Measurements from ENCODE around the gene REEP1.

GRCh38 chr2:86219896-86220295, 117.5 kb downstream of the REEP1 start:
- no peak for TF ChIP-seq CTCF (IDR thresholded peaks at IDR 0.05)
- no peak for TF ChIP-seq POLR2A (IDR thresholded peaks at IDR 0.05)

Data from Peyer's patch (tissue), 4 donors.